MM.1S (cell line): ENCODE results near the gene MTNR1A.

Source experiments
- DNase-seq: peaks from one replicate; pipeline ENCODE4 v3.0.0-alpha.2; 2015
- H2AFZ ChIP-seq: fragments of 300-600 bp; sonication (generic); 2 replicates; pipeline ENCODE4 v1.6.0; 2016; ENCODE audit warnings: antibody characterized with exemption, low read length
- H3F3A ChIP-seq: fragments of 300-600 bp; sonication (generic); 2 replicates; pipeline ENCODE4 v1.6.1; 2016; ENCODE audit warnings: mild to moderate bottlenecking, antibody characterized with exemption, low read length, moderate library complexity, mixed read lengths; ENCODE audit not compliant: insufficient read depth
- H3K27ac ChIP-seq: fragments of 300-600 bp; sonication (generic); 2 replicates; pipeline ENCODE4 v1.5.1; 2016; ENCODE audit warnings: mild to moderate bottlenecking, low read length
- H3K27me3 ChIP-seq: fragments of 300-600 bp; sonication (generic); replicated peaks from 2 replicates; pipeline ENCODE4 v1.6.0; 2016; ENCODE audit warnings: low read length; ENCODE audit not compliant: insufficient read depth
- H3K36me3 ChIP-seq: fragments of 300-600 bp; sonication (generic); replicated peaks from 2 replicates; pipeline ENCODE4 v1.6.1; 2016; ENCODE audit warnings: mild to moderate bottlenecking, low read length, mixed read lengths; ENCODE audit not compliant: insufficient read depth
- H3K4me1 ChIP-seq: fragments of 300-600 bp; sonication (generic); 2 replicates; pipeline ENCODE4 v1.6.1; 2016; ENCODE audit warnings: low read length, mixed read lengths
- H3K4me2 ChIP-seq: fragments of 300-600 bp; sonication (generic); 2 replicates; pipeline ENCODE4 v1.6.0; 2016; ENCODE audit warnings: low read depth, low read length
- H3K4me3 ChIP-seq: fragments of 300-600 bp; sonication (generic); 2 replicates; pipeline ENCODE4 v1.5.1; 2016; ENCODE audit warnings: low read length, mixed read lengths
- H3K79me2 ChIP-seq: fragments of 300-600 bp; sonication (generic); 2 replicates; pipeline ENCODE4 v1.6.1; 2016; ENCODE audit warnings: mixed run types, low read length, mixed read lengths
- H3K9ac ChIP-seq: fragments of 300-600 bp; sonication (generic); 2 replicates; pipeline ENCODE4 v1.6.1; 2016; ENCODE audit warnings: low read length, mixed read lengths
- H3K9me2 ChIP-seq: fragments of 300-600 bp; sonication (generic); replicated peaks from 2 replicates; pipeline ENCODE4 v1.6.1; 2016; ENCODE audit warnings: mild to moderate bottlenecking, low read length, mixed read lengths; ENCODE audit not compliant: insufficient read depth
- H3K9me3 ChIP-seq: fragments of 300-600 bp; sonication (generic); replicated peaks from 2 replicates; pipeline ENCODE4 v1.6.1; 2016; ENCODE audit warnings: mild to moderate bottlenecking, low read length, mixed read lengths; ENCODE audit not compliant: insufficient read depth
- H4K20me1 ChIP-seq: fragments of 300-600 bp; sonication (generic); 2 replicates; pipeline ENCODE4 v1.6.1; 2016; ENCODE audit warnings: mild to moderate bottlenecking, low read length, moderate library complexity, mixed read lengths; ENCODE audit not compliant: insufficient read depth
- CTCF ChIP-seq: fragments of 300-600 bp; sonication (generic); IDR thresholded peaks from 2 replicates; pipeline ENCODE4 v1.5.1; 2016; ENCODE audit warnings: antibody characterized with exemption, low read length, mixed read lengths
- EZH2 ChIP-seq: fragments of 300-600 bp; sonication (generic); optimal IDR thresholded peaks from 2 replicates; pipeline ENCODE3; 2017; ENCODE audit warnings: low read depth, mild to moderate bottlenecking, antibody characterized with exemption, low read length, mixed read lengths
- EZH2phosphoT487 ChIP-seq: fragments of 300-600 bp; sonication (generic); IDR thresholded peaks from 2 replicates; pipeline ENCODE4 v1.6.1; 2018; ENCODE audit warnings: antibody characterized with exemption, low read length

MTNR1A gene

GRCh38 chr4:186557061-186557460, 1.7 kb upstream of the MTNR1A start:
- DNase-seq: no peak
- Histone ChIP-seq H3K27me3 (no peaks in the 10 kb centered on the region), H3K9me3 (no peaks in the 10 kb centered on the region), H3F3A (no peaks in the 10 kb centered on the region), H3K4me2 (no peak overlapping the region), H4K20me1 (no peaks in the 10 kb centered on the region), H2AFZ (no peak overlapping the region), H3K4me3 (no peak overlapping the region), H3K27ac (no peak overlapping the region), H3K4me1 (no peaks in the 10 kb centered on the region), H3K9me2 (no peaks in the 10 kb centered on the region), H3K9ac (no peak overlapping the region), H3K79me2 (no peaks in the 10 kb centered on the region), H3K36me3 (no peaks in the 10 kb centered on the region)
- TF ChIP-seq EZH2phosphoT487 (no peak), CTCF (no peak), EZH2 (no peak)

DNA sequence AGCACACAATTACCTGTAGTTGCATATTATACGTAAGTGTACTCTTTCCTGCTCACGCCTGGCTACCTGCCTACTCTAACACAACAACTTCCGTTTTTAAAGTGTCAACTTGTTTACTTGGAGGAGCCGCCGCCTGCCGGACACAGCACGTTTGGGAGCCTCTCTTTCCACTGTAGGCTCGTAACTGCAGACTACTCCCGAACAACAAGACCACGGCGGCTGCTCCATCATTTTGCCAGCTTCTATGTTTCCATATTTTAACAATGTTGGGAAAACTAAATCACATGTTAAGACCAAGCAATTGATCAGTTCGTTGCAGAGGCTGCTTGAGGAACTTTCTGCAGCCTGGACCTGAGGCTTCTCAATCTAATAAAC, 841 bp downstream of the MTNR1A start:
- no peak overlapping the region for H3K27ac ChIP-seq
- no peak overlapping the region for H3K4me3 ChIP-seq
- H3K79me2 ChIP-seq: no peaks in the 10 kb centered on the region
- H3K36me3 ChIP-seq: no peaks in the 10 kb centered on the region
- H3K4me2 ChIP-seq: no peak overlapping the region
- H3K9me3 ChIP-seq: no peaks in the 10 kb centered on the region
- DNase-seq: no peak
- no peaks in the 10 kb centered on the region for H3K4me1 ChIP-seq
- H2AFZ ChIP-seq: no peak overlapping the region
- no peaks in the 10 kb centered on the region for H3K27me3 ChIP-seq
- no peaks in the 10 kb centered on the region for H3K9me2 ChIP-seq
- no peak overlapping the region for H3K9ac ChIP-seq
- TF ChIP-seq EZH2: no peak
- no peak for TF ChIP-seq CTCF
- TF ChIP-seq EZH2phosphoT487: no peak
- H4K20me1 ChIP-seq: no peaks in the 10 kb centered on the region
- H3F3A ChIP-seq: no peaks in the 10 kb centered on the region

- H2AFZ ChIP-seq: no peak overlapping the region
- no peaks in the 10 kb centered on the region for H3K36me3 ChIP-seq
- H3K9ac ChIP-seq: no peak overlapping the region
- H4K20me1 ChIP-seq: no peaks in the 10 kb centered on the region
- DNase-seq: no peak
- no peak for TF ChIP-seq EZH2
- no peak for TF ChIP-seq EZH2phosphoT487
- no peak for TF ChIP-seq CTCF
- no peaks in the 10 kb centered on the region for H3K79me2 ChIP-seq
- no peaks in the 10 kb centered on the region for H3K4me1 ChIP-seq
- no peaks in the 10 kb centered on the region for H3K27me3 ChIP-seq
- no peak overlapping the region for H3K4me2 ChIP-seq
- H3K27ac ChIP-seq: no peak overlapping the region
- no peaks in the 10 kb centered on the region for H3K9me2 ChIP-seq
- H3K4me3 ChIP-seq: no peak overlapping the region
- no peaks in the 10 kb centered on the region for H3F3A ChIP-seq
- no peaks in the 10 kb centered on the region for H3K9me3 ChIP-seq
Observed at GRCh38 chr4:186553717-186554116, 1.6 kb downstream of the MTNR1A start.

GRCh38 chr4:186551849-186552248, 3.5 kb downstream of the MTNR1A start:
- no peak overlapping the region for H3K4me3 ChIP-seq
- no peaks in the 10 kb centered on the region for H3F3A ChIP-seq
- H3K9me2 ChIP-seq: no peaks in the 10 kb centered on the region
- no peaks in the 10 kb centered on the region for H3K79me2 ChIP-seq
- no peaks in the 10 kb centered on the region for H3K27me3 ChIP-seq
- H3K4me1 ChIP-seq: no peaks in the 10 kb centered on the region
- H3K4me2 ChIP-seq: no peak overlapping the region
- TF ChIP-seq EZH2phosphoT487: no peak
- TF ChIP-seq CTCF: no peak
- no peak for TF ChIP-seq EZH2
- H3K9me3 ChIP-seq: no peaks in the 10 kb centered on the region
- no peak overlapping the region for H3K27ac ChIP-seq
- H2AFZ ChIP-seq: no peak overlapping the region
- DNase-seq: no peak
- H4K20me1 ChIP-seq: no peaks in the 10 kb centered on the region
- no peak overlapping the region for H3K9ac ChIP-seq
- no peaks in the 10 kb centered on the region for H3K36me3 ChIP-seq
